GM18861 (cell line): ENCODE measurements around the gene HID1.
"Not testable (repeated sequence)": the region's sequence is repeated elsewhere in the genome, so short reads cannot be mapped to it uniquely, and the experiment has no call there.

ENCODE experiments used
- ATAC-seq: cut with Tn5 transposase; IDR thresholded peaks from one replicate; pipeline ENCODE4 v1.9.1; 2021; ENCODE audit not compliant: unreplicated experiment

Gene HID1

DNA sequence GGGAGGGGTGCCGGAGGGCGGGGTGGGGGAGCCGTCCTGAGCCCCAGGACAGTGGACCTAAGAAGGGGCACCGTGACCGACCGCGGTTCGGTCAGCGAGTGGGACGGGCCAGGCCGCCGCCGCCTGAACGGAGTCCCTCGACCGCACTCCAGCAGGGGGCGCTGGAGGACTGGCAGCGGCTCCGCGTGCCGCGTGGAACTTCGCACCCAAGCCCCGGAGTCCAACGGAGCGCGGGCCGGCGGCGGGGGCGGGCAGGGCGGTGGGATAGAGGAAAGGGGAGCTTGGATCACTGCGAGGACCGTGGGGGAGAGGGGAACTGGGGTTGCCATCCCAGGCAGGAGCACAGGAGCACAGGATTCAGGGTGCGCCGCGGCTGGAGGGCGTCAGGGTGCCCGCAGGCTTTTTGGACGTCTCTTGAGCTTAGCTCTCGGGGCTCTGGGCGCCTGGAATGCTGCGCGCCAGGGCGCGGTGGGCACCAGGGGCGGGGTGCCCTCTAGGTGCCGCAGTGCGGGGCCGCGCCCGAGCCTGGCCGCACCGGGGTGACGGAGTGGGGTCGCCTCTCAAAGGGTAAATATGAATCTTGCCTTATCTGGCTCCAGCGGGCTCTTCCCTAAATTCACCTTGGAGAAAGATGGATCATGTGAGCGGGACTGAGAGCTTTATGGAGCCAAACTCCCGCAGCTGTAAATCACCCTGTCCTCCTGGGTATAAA, 48.9 kb downstream of the HID1 start:
- ATAC-seq = no peak

DNA sequence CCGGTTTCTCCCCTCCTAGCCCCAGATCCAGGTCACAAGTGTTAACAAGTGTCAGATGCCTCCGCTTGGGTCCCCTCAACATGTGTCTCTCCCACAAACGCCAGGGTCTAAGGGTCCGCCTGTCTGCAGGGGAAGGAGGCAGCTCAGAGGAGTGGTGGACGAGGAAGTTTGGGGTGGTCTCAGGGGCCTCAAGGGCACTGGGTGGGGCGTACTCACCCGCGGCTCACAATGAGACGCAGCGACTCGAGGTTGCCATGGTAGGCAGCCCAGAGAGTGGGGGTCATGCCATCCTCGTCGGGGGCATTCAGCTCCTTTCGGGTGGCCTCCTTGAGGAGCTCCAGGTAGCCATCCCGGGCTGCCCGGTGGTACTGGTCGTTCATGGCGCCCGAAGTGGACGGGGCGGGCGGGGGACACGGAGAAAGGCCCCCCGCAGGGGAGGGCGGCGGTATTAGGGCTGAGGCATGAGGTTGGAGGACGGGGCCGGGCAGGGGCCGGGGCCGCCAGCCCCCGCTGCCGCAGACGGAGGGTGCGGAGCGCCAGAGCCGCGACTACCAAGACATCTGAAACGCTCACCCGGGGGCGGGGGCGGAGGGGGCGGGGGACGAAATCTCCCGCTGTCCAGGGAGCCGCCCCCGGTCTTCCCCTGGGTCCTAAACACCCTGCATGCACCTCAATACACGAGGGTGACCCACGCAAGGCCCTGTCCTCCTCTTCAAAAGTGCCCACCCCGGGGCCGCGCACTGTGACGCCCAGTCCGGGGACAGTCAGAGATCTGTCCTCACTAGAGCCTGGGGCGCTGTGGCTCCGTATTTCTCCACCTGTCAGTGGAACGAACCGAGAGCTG, 49.6 kb downstream of the HID1 start, which contains the start of gene USH1G:
Gene USH1G, minus strand, starts transcription at position 562 of the 844 bp plus-strand sequence. Its CDS starts 182 bp downstream, at position 380.
- no peak for ATAC-seq

- no peak for ATAC-seq
Measured at GRCh38 chr17:74922172-74922571, 50.4 kb downstream of the HID1 start.

- ATAC-seq = no peak
Measured at GRCh38 chr17:74921769-74922168, 50.8 kb downstream of the HID1 start.

DNA sequence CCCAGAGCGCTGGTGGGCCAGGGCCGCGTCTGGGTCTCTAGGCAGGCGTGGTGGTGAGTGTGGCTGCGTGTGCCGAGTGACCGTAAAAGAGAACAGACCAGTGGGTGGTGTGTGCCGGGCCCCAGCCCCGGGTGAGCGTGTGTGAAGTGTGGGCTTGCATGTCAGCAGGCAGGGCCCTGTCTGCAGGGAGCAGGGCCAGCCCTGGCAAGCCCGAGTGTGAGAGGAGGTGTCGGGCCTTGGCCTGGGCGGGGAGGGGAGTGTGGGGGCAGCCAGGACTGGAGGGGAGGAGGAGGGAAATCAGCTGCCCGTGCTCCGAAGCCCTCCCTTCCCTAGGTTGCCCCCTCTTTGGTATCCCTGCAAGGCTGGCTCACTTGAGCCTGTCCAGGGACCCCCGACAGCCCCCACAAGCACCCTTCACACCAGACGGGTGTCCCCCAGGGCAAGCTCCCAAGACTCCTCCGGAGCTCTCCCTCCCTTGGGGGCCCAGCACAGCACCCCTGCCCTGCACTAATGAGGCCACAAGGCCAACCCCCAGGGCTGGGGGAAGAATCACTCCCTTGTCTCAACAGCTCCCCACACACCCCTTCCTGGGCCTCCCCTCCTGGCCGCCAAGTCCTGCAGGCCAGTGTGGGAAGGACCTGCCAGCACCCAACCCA, 51.4 kb downstream of the HID1 start:
- ATAC-seq = no peak

- no peak for ATAC-seq
Measured at GRCh38 chr17:74920642-74921025, 51.9 kb downstream of the HID1 start.

GRCh38 chr17:74920306-74920620, 52.3 kb downstream of the HID1 start:
- ATAC-seq = no peak

DNA sequence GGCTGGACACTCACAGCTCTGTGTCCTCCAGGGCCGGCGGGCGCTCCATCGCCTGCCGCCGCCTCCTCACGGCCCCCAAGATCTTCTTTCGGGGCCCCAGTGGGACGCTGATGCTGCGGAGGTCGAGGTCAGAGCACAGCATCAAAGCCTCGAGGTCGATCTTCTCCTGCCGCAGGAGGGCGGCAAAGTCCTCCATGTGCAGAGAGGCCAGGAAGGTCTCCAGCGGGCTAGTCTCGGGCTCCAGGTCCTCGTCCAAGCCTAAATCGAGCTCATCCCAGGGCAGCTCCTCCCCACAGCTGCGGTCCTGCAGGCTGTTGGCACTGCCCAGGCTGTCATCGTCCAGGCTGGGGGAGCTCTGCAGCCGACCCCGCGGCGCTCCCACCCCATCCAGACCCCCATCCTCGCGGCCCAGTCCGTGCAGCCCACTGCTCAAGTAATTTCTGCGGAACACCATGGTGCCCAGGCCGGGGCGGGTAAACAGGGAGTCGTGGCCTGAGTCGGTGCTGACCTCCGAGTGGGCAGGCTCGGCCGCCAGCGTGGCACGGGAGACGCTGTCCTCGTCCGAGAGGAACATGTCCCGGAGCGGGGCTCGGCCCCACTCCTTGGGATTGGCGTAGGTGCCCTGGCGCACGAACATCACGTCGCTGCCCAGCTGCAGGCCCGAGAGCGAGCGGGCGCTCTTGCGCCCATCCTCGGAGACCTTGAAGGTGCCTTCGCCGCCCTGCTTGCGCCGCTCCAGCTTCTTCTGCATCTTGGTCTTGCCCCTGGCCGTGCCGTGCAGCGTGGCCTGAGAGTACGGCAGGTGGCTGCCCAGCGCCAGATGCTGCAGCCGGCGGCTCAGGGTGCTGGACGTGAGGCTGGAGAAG, 52.9 kb downstream of the HID1 start:
- ATAC-seq = no peak

GRCh38 chr17:74918906-74919305, 53.7 kb downstream of the HID1 start:
- ATAC-seq = no peak

GRCh38 chr17:74917430-74917829, 55.1 kb downstream of the HID1 start:
- ATAC-seq = no peak

DNA sequence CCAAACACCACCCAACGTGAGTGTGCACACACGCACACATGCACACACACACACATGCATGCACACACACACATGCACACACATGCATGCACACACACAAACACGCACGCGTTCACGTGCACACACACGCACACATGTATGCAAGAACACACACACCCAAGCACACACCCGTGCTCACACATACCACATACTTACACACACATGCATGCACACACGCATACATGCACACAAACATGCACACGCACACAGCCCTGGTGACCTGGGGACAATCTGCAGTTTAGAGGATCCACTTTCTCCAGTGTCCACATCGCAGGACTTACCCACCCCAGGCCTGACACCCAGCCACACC, 55.7 kb downstream of the HID1 start:
- no peak for ATAC-seq

GRCh38 chr17:74916136-74916850, 56.3 kb downstream of the HID1 start:
- no peak for ATAC-seq

- not testable (repeated sequence) for ATAC-seq
Measured at GRCh38 chr17:74911423-74911822, 61.1 kb downstream of the HID1 start.

DNA sequence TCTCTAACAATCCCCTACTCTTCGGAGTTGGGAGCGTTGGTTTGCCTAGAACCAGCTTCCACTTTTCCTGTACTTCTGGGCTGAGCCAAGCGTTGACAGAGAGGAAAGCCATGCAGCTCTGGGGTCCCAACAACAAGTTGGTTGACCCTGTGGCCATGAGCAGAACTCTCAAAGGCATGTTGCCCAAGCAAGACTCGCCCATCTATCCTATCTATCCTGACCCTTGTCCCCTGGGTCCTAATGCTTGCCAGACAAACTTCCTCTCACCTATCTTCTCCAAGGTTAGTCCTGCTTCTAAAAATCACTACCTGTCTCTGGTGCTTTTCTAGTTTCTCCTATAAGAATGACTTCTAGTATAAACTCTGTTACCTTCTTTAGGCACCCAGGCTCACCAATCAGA, 63.5 kb downstream of the HID1 start:
- ATAC-seq = not testable (repeated sequence)

- ATAC-seq = no peak
Measured at GRCh38 chr17:74907012-74907411, 65.5 kb downstream of the HID1 start.

DNA sequence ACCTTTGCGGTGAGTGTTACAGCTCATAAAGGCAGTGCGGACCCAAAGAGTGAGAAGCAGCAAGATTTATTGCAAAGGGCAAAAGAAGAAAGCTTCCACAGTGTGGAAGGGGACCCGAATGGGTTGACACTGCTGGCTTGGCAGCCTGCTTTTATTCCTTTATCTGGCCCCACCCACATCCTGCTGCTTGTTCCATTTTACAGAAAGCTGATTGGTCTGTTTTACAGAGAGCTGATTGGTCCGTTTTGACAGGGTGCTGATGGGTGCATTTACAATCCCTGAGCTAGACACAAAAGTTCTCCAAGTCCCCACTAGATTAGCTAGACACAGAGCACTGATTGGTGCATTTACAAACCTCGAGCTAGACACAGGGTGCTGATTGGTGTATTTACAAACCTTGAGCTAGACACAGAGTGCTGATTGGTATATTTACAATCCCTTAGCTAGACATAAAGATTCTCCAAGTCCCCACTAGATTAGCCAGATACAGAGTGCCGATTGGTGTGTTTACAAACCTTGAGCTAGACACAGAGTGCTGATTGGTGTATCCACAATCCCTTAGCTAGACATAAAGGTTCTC, 66.3 kb downstream of the HID1 start:
- not testable (repeated sequence) for ATAC-seq

- ATAC-seq = no peak
Measured at GRCh38 chr17:74904687-74905409, 67.7 kb downstream of the HID1 start.

GRCh38 chr17:74903671-74904070, 68.9 kb downstream of the HID1 start:
- ATAC-seq = no peak

DNA sequence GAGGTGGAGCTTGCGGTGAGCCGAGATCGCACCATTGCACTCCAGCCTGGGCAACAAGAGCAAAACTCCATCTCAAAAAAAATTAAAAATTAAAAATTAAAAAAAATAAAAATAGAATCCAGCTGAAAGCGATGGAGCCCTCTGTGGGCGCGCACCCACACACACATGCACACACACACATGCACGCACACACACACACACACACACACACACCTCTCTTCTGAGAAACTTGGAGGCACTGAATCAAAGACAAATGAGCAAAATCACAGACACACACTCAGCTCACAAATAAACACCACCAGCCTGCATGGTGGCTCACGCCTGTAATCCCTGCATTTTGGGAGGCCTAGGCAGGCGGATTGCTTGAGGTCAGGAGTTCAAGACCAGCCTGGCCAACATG, 69.5 kb downstream of the HID1 start:
- ATAC-seq = no peak
